Measurements from ENCODE around the gene USP53.

Gene USP53

GRCh38 chr4:119209586-119209985 is 2.9 kb upstream of the USP53 start:
- DNase-seq (no peak), ATAC-seq (no peak)
- Mint-ChIP-seq H3K27me3 (no peaks in the 10 kb centered on the region), H3K9me3 (no peaks in the 10 kb centered on the region), H3K27ac (no peak overlapping the region), H3K4me3 (peak overlapping the region in 1 of 2 donors; percentile 2), H3K4me1 (peaks cover 44% of the 10 kb centered on the region)

- peak overlapping the region; percentile 91 to 95 for H3K4me3 Mint-ChIP-seq
- no peaks in the 10 kb centered on the region for H3K9me3 Mint-ChIP-seq
- ATAC-seq (no peak), DNase-seq (no peak)
- no peaks in the 10 kb centered on the region for H3K27me3 Mint-ChIP-seq
- no peak overlapping the region for H3K27ac Mint-ChIP-seq
- H3K4me1 Mint-ChIP-seq = peaks cover 44% of the 10 kb centered on the region
Observed at GRCh38 chr4:119210775-119211174, 1.7 kb upstream of the USP53 start.

- Mint-ChIP-seq H3K27me3 (no peaks in the 10 kb centered on the region), H3K9me3 (no peaks in the 10 kb centered on the region), H3K4me1 (peaks cover 44% of the 10 kb centered on the region), H3K4me3 (peak overlapping the region; percentile 91 to 95), H3K27ac (peak overlapping the region; percentile 97)
- ATAC-seq (peak; percentile 5), DNase-seq (no peak)
Observed at GRCh38 chr4:119211867-119212233, 663 bp upstream of the USP53 start.

DNA sequence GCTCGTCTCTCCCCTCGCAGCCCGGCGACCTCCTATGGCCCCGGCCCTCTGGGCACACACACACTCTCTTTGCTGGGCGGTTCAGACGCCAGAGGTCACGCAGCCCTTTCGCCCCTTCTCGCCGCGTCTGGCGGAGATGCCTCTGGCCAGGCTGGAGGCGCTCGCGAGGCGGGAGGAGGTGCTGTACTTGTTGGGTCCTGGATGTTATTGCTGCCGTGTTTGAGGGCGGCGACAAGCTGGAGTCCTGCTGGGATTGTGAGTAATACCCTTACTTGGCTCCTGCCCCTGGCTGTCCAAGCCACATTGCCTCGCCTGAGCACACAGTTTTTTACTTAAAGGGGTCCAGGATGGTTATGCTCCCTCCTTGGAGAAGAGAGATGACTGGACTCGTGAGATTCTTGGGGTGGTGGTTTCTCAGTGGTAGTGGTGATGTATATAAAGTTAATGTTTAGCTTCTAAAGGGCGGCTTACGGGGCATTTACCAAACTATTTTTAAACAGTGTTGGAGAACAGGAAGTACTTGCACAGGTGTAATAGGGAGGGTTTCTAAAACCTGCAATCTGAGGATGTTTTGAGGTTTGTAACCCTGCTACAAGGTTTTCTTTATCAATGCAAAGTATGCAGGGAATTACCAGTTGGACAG is 572 bp downstream of the USP53 start:
- Mint-ChIP-seq H3K4me3 (peak overlapping the region; percentile 91 to 95), H3K4me1 (peaks cover 40% of the 10 kb centered on the region), H3K9me3 (no peaks in the 10 kb centered on the region), H3K27ac (peak overlapping the region; percentile 97), H3K27me3 (no peaks in the 10 kb centered on the region)
- peak; percentile 68 to 71 for DNase-seq
- peak; percentile 61 for ATAC-seq

- H3K9me3 Mint-ChIP-seq = peaks cover 0 to 4% of the 10 kb centered on the region in 2 donors
- peaks cover 6% of the 10 kb centered on the region for H3K4me1 Mint-ChIP-seq
- ATAC-seq (no peak), DNase-seq (no peak)
- no peak overlapping the region for H3K27ac Mint-ChIP-seq
- no peak overlapping the region for H3K4me3 Mint-ChIP-seq
- no peaks in the 10 kb centered on the region for H3K27me3 Mint-ChIP-seq
Observed at GRCh38 chr4:119218093-119218492, 5.6 kb downstream of the USP53 start.

- peaks cover 6% of the 10 kb centered on the region for H3K4me1 Mint-ChIP-seq
- ATAC-seq (no peak), DNase-seq (no peak)
- no peak overlapping the region for H3K27ac Mint-ChIP-seq
- peaks cover 0 to 4% of the 10 kb centered on the region in 2 donors for H3K9me3 Mint-ChIP-seq
- no peak overlapping the region for H3K4me3 Mint-ChIP-seq
- no peaks in the 10 kb centered on the region for H3K27me3 Mint-ChIP-seq
Observed at GRCh38 chr4:119221412-119221811, 8.9 kb downstream of the USP53 start.

DNA sequence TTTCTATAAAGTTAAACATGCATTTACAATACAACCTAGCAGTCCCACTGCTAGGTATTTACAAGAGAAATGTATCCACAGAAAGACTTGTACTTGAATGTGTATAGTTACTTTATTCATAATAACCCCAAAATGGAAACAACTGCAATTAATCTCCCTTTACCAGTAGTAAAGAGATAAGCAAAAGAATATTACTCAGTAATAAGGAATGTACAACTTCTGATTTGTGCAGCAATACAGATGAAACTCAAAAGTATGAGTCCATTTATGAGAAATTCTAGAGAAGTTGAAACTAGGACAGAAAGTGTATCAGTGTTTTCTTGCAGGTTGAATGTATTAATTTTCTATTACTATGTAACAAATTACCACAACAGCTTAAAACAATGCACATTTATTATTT is 15.2 kb downstream of the USP53 start:
- H3K27ac Mint-ChIP-seq = no peak overlapping the region
- DNase-seq = no peak
- peaks cover 31% of the 10 kb centered on the region for H3K4me1 Mint-ChIP-seq
- no peak for ATAC-seq
- H3K9me3 Mint-ChIP-seq = no peaks in the 10 kb centered on the region
- no peak overlapping the region for H3K4me3 Mint-ChIP-seq
- no peaks in the 10 kb centered on the region for H3K27me3 Mint-ChIP-seq

- H3K4me1 Mint-ChIP-seq = peaks cover 38% of the 10 kb centered on the region
Observed at GRCh38 chr4:119228406-119228805, 15.9 kb downstream of the USP53 start.

GRCh38 chr4:119229908-119230687 is 17.6 kb downstream of the USP53 start:
- Mint-ChIP-seq H3K27me3 (no peaks in the 10 kb centered on the region), H3K27ac (peak overlapping the region in 1 of 2 donors; percentile 15), H3K9me3 (no peaks in the 10 kb centered on the region), H3K4me1 (peaks cover 41% of the 10 kb centered on the region), H3K4me3 (no peak overlapping the region)
- DNase-seq = no peak
- ATAC-seq = no peak

More at GRCh38 chr4:119228406-119228805, 15.9 kb downstream of the USP53 start:
- peak; percentile 56 for ATAC-seq
- Mint-ChIP-seq H3K27ac (peak overlapping the region in 1 of 2 donors; percentile 35), H3K9me3 (no peaks in the 10 kb centered on the region), H3K4me3 (no peak overlapping the region), H3K27me3 (no peaks in the 10 kb centered on the region)
- no peak for DNase-seq

GRCh38 chr4:119231491-119231890 is 19.0 kb downstream of the USP53 start:
- Mint-ChIP-seq H3K4me1 (peaks cover 44% of the 10 kb centered on the region), H3K9me3 (no peaks in the 10 kb centered on the region), H3K4me3 (no peak overlapping the region), H3K27ac (no peak overlapping the region), H3K27me3 (no peaks in the 10 kb centered on the region)
- no peak for DNase-seq
- no peak for ATAC-seq

DNA sequence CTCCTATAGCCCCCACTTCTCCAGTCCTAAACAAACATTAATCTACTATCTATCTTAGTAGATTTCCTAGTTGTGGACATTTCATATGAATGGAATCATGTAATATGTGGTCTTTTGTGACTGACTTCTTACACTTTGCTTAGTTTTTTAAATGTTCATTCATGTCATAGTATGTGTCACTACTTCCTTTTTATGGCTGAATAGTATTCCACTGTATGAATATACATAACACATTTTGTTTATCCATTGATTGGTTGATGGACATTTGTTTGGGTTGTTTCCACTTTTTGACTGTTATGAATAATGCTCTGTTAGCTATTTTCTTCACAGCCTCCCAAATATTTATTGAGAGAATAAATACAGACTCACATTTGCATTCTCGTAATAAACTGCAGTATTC is 19.8 kb downstream of the USP53 start:
- ATAC-seq (no peak), DNase-seq (no peak)
- Mint-ChIP-seq H3K27me3 (no peaks in the 10 kb centered on the region), H3K27ac (no peak overlapping the region), H3K4me3 (no peak overlapping the region), H3K4me1 (peaks cover 51% of the 10 kb centered on the region), H3K9me3 (no peaks in the 10 kb centered on the region)

DNA sequence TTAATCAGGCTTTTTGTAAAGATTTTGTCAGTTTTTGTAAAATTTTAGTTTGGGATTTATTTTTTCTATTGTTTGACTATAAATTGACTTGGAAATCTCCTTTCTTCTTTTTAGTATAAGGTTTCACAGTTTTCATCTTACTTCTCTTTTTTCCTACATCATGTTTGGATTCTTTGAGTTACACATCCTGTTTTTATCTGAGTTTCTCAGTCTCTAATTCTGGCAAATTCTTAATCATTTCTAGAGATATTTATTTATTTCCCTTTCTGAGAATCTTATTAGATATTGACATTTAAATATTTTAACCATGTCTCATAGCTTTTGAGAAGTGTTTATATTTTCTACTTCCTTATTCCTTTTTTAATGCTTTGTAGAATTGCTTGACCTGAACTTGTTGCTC is 20.7 kb downstream of the USP53 start:
- Mint-ChIP-seq H3K27ac (no peak overlapping the region), H3K27me3 (no peaks in the 10 kb centered on the region), H3K4me1 (peaks cover 55% of the 10 kb centered on the region), H3K4me3 (peak overlapping the region; percentile 68 to 73), H3K9me3 (no peaks in the 10 kb centered on the region)
- DNase-seq (no peak), ATAC-seq (no peak)

DNA sequence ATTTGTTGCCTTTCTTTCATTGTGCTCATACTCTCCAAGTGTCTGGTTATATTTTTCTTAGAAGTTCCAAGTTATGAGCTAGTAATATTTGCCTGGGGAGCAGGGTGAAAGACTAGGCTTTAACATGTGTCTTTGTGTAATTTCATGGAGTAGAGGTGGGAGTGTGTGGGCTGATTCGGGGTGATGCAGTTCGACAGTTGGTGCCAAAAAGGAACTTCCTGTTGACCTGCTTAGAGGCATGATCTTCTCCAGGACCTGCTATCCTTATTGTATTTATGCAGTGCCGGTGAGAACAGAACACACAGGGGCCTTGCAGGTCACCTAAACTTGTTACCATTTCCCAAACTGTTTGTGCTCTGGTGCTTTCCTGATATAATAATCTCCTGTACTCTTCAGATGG is 21.2 kb downstream of the USP53 start:
- Mint-ChIP-seq H3K9me3 (no peaks in the 10 kb centered on the region), H3K4me1 (peaks cover 56% of the 10 kb centered on the region), H3K4me3 (peak overlapping the region; percentile 68 to 73), H3K27me3 (no peaks in the 10 kb centered on the region), H3K27ac (peak overlapping the region in 1 of 2 donors; percentile 68)
- no peak for DNase-seq
- ATAC-seq = no peak

DNA sequence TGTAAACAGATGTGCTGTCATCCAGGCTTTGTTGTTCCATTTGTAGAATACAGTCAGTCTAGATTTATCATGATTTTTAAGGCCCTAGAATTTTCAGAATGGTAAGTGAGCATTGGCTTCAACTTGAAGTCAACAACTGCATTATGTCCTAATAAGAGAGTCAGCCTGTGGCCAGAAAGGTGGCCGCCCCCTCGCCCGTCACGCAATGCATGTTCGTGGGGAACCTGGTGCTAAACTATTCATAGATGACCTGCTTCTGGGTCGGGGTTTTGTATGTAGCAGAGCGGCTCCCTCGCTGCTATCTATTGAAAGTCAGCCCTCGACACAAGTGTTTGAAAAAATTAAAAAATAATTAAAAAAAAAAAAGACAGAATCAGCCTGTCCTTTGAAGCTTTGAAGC is 24.7 kb downstream of the USP53 start:
- Mint-ChIP-seq H3K27me3 (no peaks in the 10 kb centered on the region), H3K27ac (no peak overlapping the region), H3K4me3 (no peak overlapping the region), H3K4me1 (peaks cover 48% of the 10 kb centered on the region), H3K9me3 (no peaks in the 10 kb centered on the region)
- ATAC-seq = no peak
- DNase-seq = no peak

DNA sequence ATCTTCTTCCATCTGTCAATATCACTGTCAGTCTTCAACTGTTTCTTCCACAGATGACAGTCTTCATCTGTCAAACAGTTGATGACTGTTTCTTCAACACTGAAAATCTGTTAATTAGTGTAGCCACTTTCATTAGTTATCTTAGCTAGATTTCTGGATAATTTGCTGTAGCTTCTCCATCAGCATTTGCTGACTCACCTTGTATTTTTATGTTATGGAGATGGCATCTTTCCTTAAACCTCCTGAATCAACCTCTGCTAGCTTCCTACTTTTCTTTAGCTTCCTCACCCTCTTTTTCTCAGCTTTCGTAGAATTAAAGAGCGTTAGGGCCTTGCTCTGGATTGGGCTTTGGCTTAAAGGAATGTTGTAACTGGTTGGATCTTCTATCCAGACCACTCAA is 25.1 kb downstream of the USP53 start:
- peak overlapping the region; percentile 47 to 68 for H3K4me3 Mint-ChIP-seq
- H3K9me3 Mint-ChIP-seq = no peaks in the 10 kb centered on the region
- ATAC-seq (no peak), DNase-seq (no peak)
- H3K27me3 Mint-ChIP-seq = no peaks in the 10 kb centered on the region
- H3K4me1 Mint-ChIP-seq = peaks cover 50% of the 10 kb centered on the region
- H3K27ac Mint-ChIP-seq = peak overlapping the region; percentile 70 to 83

- Mint-ChIP-seq H3K9me3 (no peaks in the 10 kb centered on the region), H3K27ac (peak overlapping the region; percentile 70 to 83), H3K4me3 (peak overlapping the region; percentile 47 to 68), H3K27me3 (no peaks in the 10 kb centered on the region), H3K4me1 (peaks cover 45% of the 10 kb centered on the region)
- DNase-seq = peak; percentile 56 to 68
- peak; percentile 96 for ATAC-seq
Observed at GRCh38 chr4:119238068-119238722, 25.7 kb downstream of the USP53 start.

Measured in stimulated activated naive CD8-positive, alpha-beta T cell treated with anti-CD3 and anti-CD28 coated beads, Interleukin-15, amount 100 ng/mL, for 72 hours (primary cell).